ENCODE results near the gene THPO. TPM values are rescaled to one million over a fixed set of nuclear protein-coding genes. Genes with fewer than 3 reads are reported as not detected.

The THPO gene
- polyA plus RNA-seq, 3 donors: 1.8 to 2.4 (median 2.0) TPM

- DNase-seq (ENCODE audit: extremely low read depth in 1 of 11, low read depth in 9 of 11, low spot score in 4 of 11): no peak
Measured at GRCh38 chr3:184355261-184356040, 22.6 kb downstream of the THPO start.

GRCh38 chr3:184354754-184355153, 23.3 kb downstream of the THPO start:
- DNase-seq (ENCODE audit: extremely low read depth in 1 of 11, low read depth in 9 of 11, low spot score in 4 of 11): no peak

GRCh38 chr3:184354121-184354728, 23.8 kb downstream of the THPO start:
- no peak for DNase-seq (ENCODE audit: extremely low read depth in 1 of 11, low read depth in 9 of 11, low spot score in 4 of 11)

- DNase-seq (ENCODE audit: extremely low read depth in 1 of 11, low read depth in 9 of 11, low spot score in 4 of 11): no peak
Measured at GRCh38 chr3:184353546-184353941, 24.5 kb downstream of the THPO start.

- no peak for DNase-seq (ENCODE audit: extremely low read depth in 1 of 11, low read depth in 9 of 11, low spot score in 4 of 11)
Measured at GRCh38 chr3:184352897-184353545, 25.0 kb downstream of the THPO start.

GRCh38 chr3:184352149-184352785, 25.7 kb downstream of the THPO start:
- DNase-seq (ENCODE audit: extremely low read depth in 1 of 11, low read depth in 9 of 11, low spot score in 4 of 11): no peak

GRCh38 chr3:184351511-184352148, 26.4 kb downstream of the THPO start:
- no peak for DNase-seq (ENCODE audit: extremely low read depth in 1 of 11, low read depth in 9 of 11, low spot score in 4 of 11)

GRCh38 chr3:184350618-184351017, 27.4 kb downstream of the THPO start:
- DNase-seq (ENCODE audit: extremely low read depth in 1 of 11, low read depth in 9 of 11, low spot score in 4 of 11): no peak

- no peak for DNase-seq (ENCODE audit: extremely low read depth in 1 of 11, low read depth in 9 of 11, low spot score in 4 of 11)
Measured at GRCh38 chr3:184349563-184350470, 28.2 kb downstream of the THPO start.

- no peak for DNase-seq (ENCODE audit: extremely low read depth in 1 of 11, low read depth in 9 of 11, low spot score in 4 of 11)
Measured at GRCh38 chr3:184348057-184348382, 30.0 kb downstream of the THPO start.

- no peak for DNase-seq (ENCODE audit: extremely low read depth in 1 of 11, low read depth in 9 of 11, low spot score in 4 of 11)
Measured at GRCh38 chr3:184347321-184348056, 30.5 kb downstream of the THPO start.

- no peak for DNase-seq (ENCODE audit: extremely low read depth in 1 of 11, low read depth in 9 of 11, low spot score in 4 of 11)
Measured at GRCh38 chr3:184346480-184347190, 31.4 kb downstream of the THPO start.

- DNase-seq (ENCODE audit: extremely low read depth in 1 of 11, low read depth in 9 of 11, low spot score in 4 of 11): peak in 2 of 11 donors; percentile 46 to 51
Measured at GRCh38 chr3:184345317-184346144, 32.5 kb downstream of the THPO start.

GRCh38 chr3:184344579-184345316, 33.3 kb downstream of the THPO start:
- DNase-seq (ENCODE audit: extremely low read depth in 1 of 11, low read depth in 9 of 11, low spot score in 4 of 11): no peak

GRCh38 chr3:184343200-184343876, 34.7 kb downstream of the THPO start:
- DNase-seq (ENCODE audit: extremely low read depth in 1 of 11, low read depth in 9 of 11, low spot score in 4 of 11): no peak

All from renal cortex interstitium (tissue), 11 donors.